Astrocyte of the cerebellum (primary cell): ENCODE measurements around the gene CHID1.

ENCODE experiments used
- DNase-seq: peaks from one replicate; pipeline ENCODE4 v3.0.0-alpha.2; 2011; ENCODE audit warnings: low read depth
- H3K4me3 ChIP-seq: 2 replicates; pipeline ENCODE4 v1.5.1; 2011; ENCODE audit warnings: mild to moderate bottlenecking, low read depth, low read length, moderate library complexity
- in situ Hi-C: cut with HindIII; loops from 2 replicates; pipeline ENCODE4 v1.10.0; 2017; ENCODE audit warnings: low sequenced_read_pairs
- TF ChIP-seq, protein P1 (sequence below): IDR thresholded peaks from 2 replicates; pipeline ENCODE4 v1.5.1; 2012; ENCODE audit warnings: low read length, low read depth, moderate library complexity, mild to moderate bottlenecking; ENCODE audit errors: missing control alignments

CHID1 gene

GRCh38 chr11:910589-911030 is at the start of gene CHID1:
CHID1 (minus strand) TSS chr11:910810; CDS start chr11:904816, 5,994 bp downstream.
- no peak for DNase-seq
- H3K4me3 ChIP-seq: peak within 1 kb of the TSS; percentile 85
- TF ChIP-seq, protein P1, sequence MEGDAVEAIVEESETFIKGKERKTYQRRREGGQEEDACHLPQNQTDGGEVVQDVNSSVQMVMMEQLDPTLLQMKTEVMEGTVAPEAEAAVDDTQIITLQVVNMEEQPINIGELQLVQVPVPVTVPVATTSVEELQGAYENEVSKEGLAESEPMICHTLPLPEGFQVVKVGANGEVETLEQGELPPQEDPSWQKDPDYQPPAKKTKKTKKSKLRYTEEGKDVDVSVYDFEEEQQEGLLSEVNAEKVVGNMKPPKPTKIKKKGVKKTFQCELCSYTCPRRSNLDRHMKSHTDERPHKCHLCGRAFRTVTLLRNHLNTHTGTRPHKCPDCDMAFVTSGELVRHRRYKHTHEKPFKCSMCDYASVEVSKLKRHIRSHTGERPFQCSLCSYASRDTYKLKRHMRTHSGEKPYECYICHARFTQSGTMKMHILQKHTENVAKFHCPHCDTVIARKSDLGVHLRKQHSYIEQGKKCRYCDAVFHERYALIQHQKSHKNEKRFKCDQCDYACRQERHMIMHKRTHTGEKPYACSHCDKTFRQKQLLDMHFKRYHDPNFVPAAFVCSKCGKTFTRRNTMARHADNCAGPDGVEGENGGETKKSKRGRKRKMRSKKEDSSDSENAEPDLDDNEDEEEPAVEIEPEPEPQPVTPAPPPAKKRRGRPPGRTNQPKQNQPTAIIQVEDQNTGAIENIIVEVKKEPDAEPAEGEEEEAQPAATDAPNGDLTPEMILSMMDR: no peak
- in situ Hi-C loops: loop anchor here (5.0 kb wide), 1 partner anchor 87 kb away; no protein-coding TSS in a partner anchor

DNA sequence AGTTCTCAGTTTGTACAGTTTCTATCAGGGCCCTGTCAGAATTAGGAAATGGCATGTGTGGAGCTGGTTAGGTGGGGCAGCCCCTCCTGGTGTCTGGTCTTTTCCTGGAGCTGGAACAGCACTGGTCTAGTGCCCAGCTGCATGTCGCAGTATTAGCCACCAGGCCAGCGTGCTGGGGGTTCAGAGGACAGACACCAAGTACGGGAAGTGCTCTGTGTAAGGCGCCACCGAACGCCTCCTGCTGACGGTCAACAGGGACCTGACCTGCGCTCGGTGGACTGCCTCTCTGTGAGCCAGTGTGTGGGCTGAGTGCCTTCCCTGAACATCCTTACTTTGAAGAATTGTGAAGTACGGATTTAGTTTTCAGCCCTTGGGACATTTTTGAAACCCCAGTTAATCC is 49.0 kb upstream of the CHID1 start:
- in situ Hi-C loops: no loop called here

DNA sequence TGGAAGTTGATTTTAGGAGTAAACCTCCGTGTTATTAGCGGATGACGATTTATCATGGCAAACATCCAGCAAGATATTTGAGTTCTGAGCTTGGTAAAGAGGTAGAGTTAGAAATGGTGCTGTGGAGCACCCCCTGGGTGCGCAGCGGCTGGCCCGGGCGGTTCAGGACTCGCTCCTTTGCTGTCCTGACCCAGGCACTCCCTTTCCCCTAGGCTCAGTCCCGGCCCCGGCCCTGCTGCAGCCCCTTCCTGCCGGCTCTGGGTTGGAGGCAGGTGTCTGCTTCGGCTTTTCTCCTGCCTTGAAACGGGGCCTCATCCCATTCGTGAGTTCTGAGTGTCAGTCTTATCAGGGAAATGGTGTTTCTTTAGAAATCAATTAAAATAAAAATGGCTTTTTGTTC is 48.4 kb upstream of the CHID1 start:
- in situ Hi-C loops: no loop called here
- TF ChIP-seq, protein P1: no peak
- no peak overlapping the region for H3K4me3 ChIP-seq
- no peak for DNase-seq

More for the DNA sequence above, 49.0 kb upstream of the CHID1 start:
- TF ChIP-seq, protein P1: no peak
- H3K4me3 ChIP-seq: no peak overlapping the region
- DNase-seq: no peak

- no peak for DNase-seq
- TF ChIP-seq, protein P1: no peak
- no peak overlapping the region for H3K4me3 ChIP-seq
- in situ Hi-C loops: no loop called here
Measured at GRCh38 chr11:958101-958500, 47.5 kb upstream of the CHID1 start.

DNA sequence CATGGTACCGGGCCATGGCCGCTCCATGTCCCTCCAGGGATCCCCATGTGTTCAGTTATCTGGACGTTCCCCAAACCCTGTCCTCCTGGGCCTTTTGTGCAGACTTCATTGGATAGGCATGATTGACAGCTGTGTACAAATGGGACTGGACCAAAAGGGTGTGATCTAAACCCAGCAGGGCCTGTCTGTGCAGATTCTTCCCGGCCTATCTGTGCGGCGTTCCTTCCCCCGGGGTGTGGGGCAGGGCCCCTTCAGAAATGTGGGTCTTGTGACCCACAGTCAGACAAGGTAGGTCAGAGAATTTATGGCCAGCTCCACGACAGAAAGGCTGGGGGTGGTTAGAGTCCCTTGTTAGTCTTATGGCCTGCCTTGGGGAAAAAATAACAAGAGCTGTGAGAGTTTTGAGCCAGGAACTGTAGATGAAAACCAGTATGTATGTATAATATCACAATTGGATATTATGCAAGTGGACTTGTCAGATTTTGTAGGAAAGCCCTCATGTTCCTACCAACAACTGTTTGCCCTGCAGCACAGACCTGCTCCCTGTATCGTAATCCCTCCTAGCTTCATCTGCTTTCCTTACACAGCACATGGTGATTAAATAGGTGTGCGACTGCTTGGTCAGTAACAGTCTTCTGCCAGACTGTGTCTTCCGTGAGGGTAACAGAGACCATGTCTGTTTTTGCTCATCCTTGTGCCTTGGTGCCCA is 46.8 kb upstream of the CHID1 start:
- TF ChIP-seq, protein P1: no peak
- no peak overlapping the region for H3K4me3 ChIP-seq
- DNase-seq: no peak
- in situ Hi-C loops: no loop called here

DNA sequence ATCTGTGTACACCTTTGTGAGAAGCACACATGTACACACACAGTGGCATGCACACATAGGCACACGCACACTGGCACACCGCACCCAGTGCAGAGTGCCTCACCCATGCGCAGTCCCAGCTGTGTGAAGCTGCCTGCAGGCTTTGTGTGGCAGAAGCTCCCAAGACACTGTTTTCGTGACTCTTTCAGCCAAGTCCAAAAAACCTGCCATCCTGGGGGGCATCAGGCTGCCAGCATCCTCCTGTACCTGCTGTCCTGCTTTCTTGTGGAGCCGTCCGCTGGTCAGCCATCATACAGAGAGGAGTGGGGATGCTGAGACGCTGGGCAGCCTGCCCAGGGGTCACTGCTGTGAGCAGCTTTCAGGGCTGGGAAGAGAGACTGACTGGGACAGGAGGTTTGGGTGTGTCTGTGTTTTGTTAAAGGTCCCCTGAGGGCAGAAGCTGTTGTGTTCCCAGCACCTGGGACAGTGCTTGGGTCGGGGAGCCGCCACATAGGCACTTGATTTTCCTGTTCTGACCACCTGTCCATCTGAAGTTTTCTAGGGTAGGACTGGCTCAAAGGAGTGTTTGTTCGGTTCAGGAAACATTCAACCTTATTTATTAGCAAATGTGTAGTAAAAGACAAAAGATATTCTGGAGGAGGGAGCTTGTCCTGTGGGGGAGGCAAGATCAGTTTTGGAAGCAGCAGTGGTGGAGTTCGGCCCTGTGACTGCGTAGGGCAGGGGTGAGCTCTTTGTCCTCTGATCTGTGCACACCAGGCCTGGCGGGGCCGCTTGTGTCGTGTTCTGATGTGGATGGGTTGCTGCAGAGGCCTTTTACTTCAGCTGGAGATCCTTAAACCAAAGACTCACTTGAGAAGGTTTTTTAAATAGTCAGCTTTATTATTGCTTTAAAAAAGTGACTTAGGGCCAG is 44.8 kb upstream of the CHID1 start:
- H3K4me3 ChIP-seq: no peak overlapping the region
- TF ChIP-seq, protein P1: no peak
- in situ Hi-C loops: no loop called here
- DNase-seq: no peak
